CD14-positive monocyte (primary cell): ENCODE measurements around the gene THRAP3. TPM values are rescaled to one million over a fixed set of nuclear protein-coding genes. Genes with fewer than 3 reads are reported as not detected.

Experiments
- DNase-seq, 3 donors: peaks; one replicate each; pipeline ENCODE4 v3.0.0-alpha.2; 2011 to 2022
- H2AFZ ChIP-seq: 2 replicates; pipeline ENCODE4 v1.6.0; 2012; ENCODE audit warnings: mild to moderate bottlenecking, low read depth, low read length, inconsistent platforms; ENCODE audit not compliant: insufficient read depth, poor library complexity, severe bottlenecking
- H3K27ac ChIP-seq, 2 donors: 1 replicate in 1 of 2; 2 replicates in 1 of 2; pipeline ENCODE4 v1.5.1; 2012 to 2013; ENCODE audit warnings: low read length in 2 of 2, control low read depth in 1 of 2, inconsistent platforms in 1 of 2, low read depth in 1 of 2, mild to moderate bottlenecking in 1 of 2
- H3K27me3 ChIP-seq, 2 donors: one replicate each; pipeline versions ENCODE4 v1.6.0 to v1.6.1; 2011 to 2013; ENCODE audit warnings: low read length in 2 of 2; ENCODE audit not compliant: control insufficient read depth in 2 of 2, insufficient read depth in 2 of 2
- H3K36me3 ChIP-seq, 2 donors: replicated peaks in 1 of 2; 1 replicate in 1 of 2; 2 replicates in 1 of 2; pipeline versions ENCODE4 v1.5.1 to v1.6.1; 2012 to 2013; ENCODE audit warnings: low read length in 2 of 2, control low read depth in 1 of 2, inconsistent platforms in 1 of 2, mild to moderate bottlenecking in 1 of 2; ENCODE audit not compliant: insufficient read depth in 2 of 2, control insufficient read depth in 1 of 2
- H3K4me1 ChIP-seq, 2 donors: 1 replicate in 1 of 2; 2 replicates in 1 of 2; pipeline versions ENCODE4 v1.5.1 to v1.6.1; 2012 to 2013; ENCODE audit warnings: low read length in 2 of 2, control low read depth in 1 of 2, inconsistent platforms in 1 of 2, mild to moderate bottlenecking in 1 of 2, moderate library complexity in 1 of 2; ENCODE audit not compliant: insufficient read depth in 2 of 2, control insufficient read depth in 1 of 2
- H3K4me2 ChIP-seq: replicated peaks from 2 replicates; pipeline ENCODE3; 2012; ENCODE audit warnings: low read length, moderate library complexity, mild to moderate bottlenecking; ENCODE audit not compliant: poor library complexity, severe bottlenecking; ENCODE audit errors: extremely low read depth
- H3K4me3 ChIP-seq, 3 experiments: fragments of 200-600 bp in 1 of 3; sonication (generic) in 1 of 3; replicated peaks in 1 of 3; 1 replicate in 2 of 3; 2 replicates in 1 of 3; pipeline ENCODE4 v1.5.1; 2011 to 2013; ENCODE audit warnings: low read length in 3 of 3, mild to moderate bottlenecking in 3 of 3, control low read depth in 2 of 3, low read depth in 2 of 3, inconsistent platforms in 1 of 3, moderate library complexity in 1 of 3
- H3K79me2 ChIP-seq: 2 replicates; pipeline ENCODE4 v1.6.0; 2012; ENCODE audit warnings: mild to moderate bottlenecking, control low read depth, inconsistent platforms, low read length, moderate library complexity; ENCODE audit not compliant: insufficient read depth
- H3K9ac ChIP-seq: 2 replicates; pipeline ENCODE4 v1.6.0; 2017; ENCODE audit warnings: low read length, mild to moderate bottlenecking; ENCODE audit not compliant: insufficient read depth, poor library complexity, severe bottlenecking
- H3K9me3 ChIP-seq, 2 donors: replicated peaks in 1 of 2; 1 replicate in 1 of 2; 2 replicates in 1 of 2; pipeline versions ENCODE4 v1.5.1 to v1.6.1; 2012 to 2013; ENCODE audit warnings: low read length in 2 of 2, control low read depth in 1 of 2; ENCODE audit not compliant: control insufficient read depth in 1 of 2, insufficient read depth in 1 of 2
- H4K20me1 ChIP-seq: 2 replicates; pipeline ENCODE4 v1.6.0; 2012; ENCODE audit warnings: mild to moderate bottlenecking, low read length, control low read depth, moderate library complexity; ENCODE audit not compliant: insufficient read depth
- H3K27ac Mint-ChIP-seq, 7 donors: one replicate each; pipeline ENCODE4 v1.8.0; 2020; ENCODE audit warnings: mild to moderate bottlenecking in 7 of 7, mixed read lengths in 7 of 7, moderate library complexity in 6 of 7, inconsistent platforms in 2 of 7
- H3K27me3 Mint-ChIP-seq, 3 donors: one replicate each; pipeline ENCODE4 v1.8.0; 2021 to 2022; ENCODE audit warnings: low read depth in 3 of 3, mild to moderate bottlenecking in 3 of 3, mixed read lengths in 3 of 3, moderate library complexity in 3 of 3, inconsistent platforms in 1 of 3
- H3K36me3 Mint-ChIP-seq, 2 donors: one replicate each; pipeline ENCODE4 v1.8.0; 2020; ENCODE audit warnings: mixed read lengths in 2 of 2, inconsistent platforms in 1 of 2, mild to moderate bottlenecking in 1 of 2
- H3K4me1 Mint-ChIP-seq: one replicate; pipeline ENCODE4 v1.8.0; 2020; ENCODE audit warnings: mild to moderate bottlenecking, mixed read lengths
- H3K4me3 Mint-ChIP-seq, 2 donors: one replicate each; pipeline ENCODE4 v1.8.0; 2020; ENCODE audit warnings: mild to moderate bottlenecking in 2 of 2, mixed read lengths in 2 of 2, moderate library complexity in 1 of 2
- H3K9me3 Mint-ChIP-seq, 7 donors: one replicate each; pipeline ENCODE4 v1.8.0; 2020 to 2022; ENCODE audit warnings: mixed read lengths in 7 of 7, mild to moderate bottlenecking in 6 of 7, moderate library complexity in 6 of 7, inconsistent platforms in 2 of 7
- WGBS: methylation state at CpG from one replicate; pipeline ENCODE4 v1.1.5; 2013; ENCODE audit warnings: missing lambda C conversion rate; ENCODE audit not compliant: insufficient coverage; 5-methylcytosine and 5-hydroxymethylcytosine counted together
- intact Hi-C, 2 donors: fragments of 100-400 bp; cut with micrococcal nuclease; formaldehyde crosslinking; loops; one replicate each; pipeline versions ENCODE4 v1.15.0 to v1.15.1; 2023
- polyA plus RNA-seq, 3 donors: library from polyadenylated mRNA; depleted of rRNA in 1 of 3; unstranded in 2 of 3; stranded (reverse) in 1 of 3; fragments of 300-500 nt in 2 of 3; fragments of >200 nt in 1 of 3; fragmentation: Illumina TruSeq in 2 of 3; gene quantifications; 1 replicate in 2 of 3; 2 replicates in 1 of 3; pipeline ENCODE4 v1.2.3, GENCODE V29; 2012 to 2021
- TF ChIP-seq, protein P1 (sequence below): fragments of 200-600 bp; IDR thresholded peaks from one replicate; pipeline ENCODE4 v1.8.0; 2022; ENCODE audit warnings: antibody characterized with exemption, mild to moderate bottlenecking

Gene THRAP3
- polyA plus RNA-seq, 3 donors, result 30.1 to 63.4 (median 35.7) TPM

DNA sequence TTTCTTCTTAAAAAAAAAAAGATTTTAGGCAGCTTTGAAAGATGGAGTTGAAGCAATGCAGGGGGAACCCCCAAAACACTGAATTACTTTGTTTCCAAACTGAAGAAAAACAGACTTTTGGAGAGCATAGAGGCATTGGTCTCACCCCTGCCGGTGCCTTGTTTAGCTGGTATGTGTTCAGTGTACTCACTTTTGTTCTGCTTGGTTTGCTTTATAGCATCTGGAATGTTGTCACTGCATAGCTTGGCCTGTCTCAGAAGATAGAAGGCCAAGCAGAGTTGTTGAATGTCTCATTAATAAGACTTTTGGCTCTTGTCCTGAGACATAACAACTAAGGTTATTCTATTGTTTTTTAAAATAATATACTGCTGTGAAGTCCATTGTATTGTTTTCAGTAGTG lies 6.9 kb downstream of the THRAP3 start:
- peaks cover 18% of the 10 kb centered on the region for H3K4me1 Mint-ChIP-seq
- H3K4me3 Mint-ChIP-seq, result no peak overlapping the region
- Histone ChIP-seq H3K9ac (no peak overlapping the region), H3K4me3 (no peak overlapping the region), H3K36me3 (peaks cover 35 to 87% of the 10 kb centered on the region in 2 donors), H3K9me3 (no peaks in the 10 kb centered on the region), H3K4me1 (peaks cover 1 to 18% of the 10 kb centered on the region in 2 donors), H4K20me1 (peaks cover 100% of the 10 kb centered on the region), H3K27me3 (no peaks in the 10 kb centered on the region), H3K27ac (peak overlapping the region in 1 of 2 donors; percentile 53), H3K4me2 (no peak overlapping the region), H3K79me2 (peaks cover 100% of the 10 kb centered on the region), H2AFZ (no peak overlapping the region)
- no peaks in the 10 kb centered on the region for H3K9me3 Mint-ChIP-seq
- no peak for DNase-seq
- TF ChIP-seq, protein P1, sequence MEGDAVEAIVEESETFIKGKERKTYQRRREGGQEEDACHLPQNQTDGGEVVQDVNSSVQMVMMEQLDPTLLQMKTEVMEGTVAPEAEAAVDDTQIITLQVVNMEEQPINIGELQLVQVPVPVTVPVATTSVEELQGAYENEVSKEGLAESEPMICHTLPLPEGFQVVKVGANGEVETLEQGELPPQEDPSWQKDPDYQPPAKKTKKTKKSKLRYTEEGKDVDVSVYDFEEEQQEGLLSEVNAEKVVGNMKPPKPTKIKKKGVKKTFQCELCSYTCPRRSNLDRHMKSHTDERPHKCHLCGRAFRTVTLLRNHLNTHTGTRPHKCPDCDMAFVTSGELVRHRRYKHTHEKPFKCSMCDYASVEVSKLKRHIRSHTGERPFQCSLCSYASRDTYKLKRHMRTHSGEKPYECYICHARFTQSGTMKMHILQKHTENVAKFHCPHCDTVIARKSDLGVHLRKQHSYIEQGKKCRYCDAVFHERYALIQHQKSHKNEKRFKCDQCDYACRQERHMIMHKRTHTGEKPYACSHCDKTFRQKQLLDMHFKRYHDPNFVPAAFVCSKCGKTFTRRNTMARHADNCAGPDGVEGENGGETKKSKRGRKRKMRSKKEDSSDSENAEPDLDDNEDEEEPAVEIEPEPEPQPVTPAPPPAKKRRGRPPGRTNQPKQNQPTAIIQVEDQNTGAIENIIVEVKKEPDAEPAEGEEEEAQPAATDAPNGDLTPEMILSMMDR, result no peak
- WGBS, result 86% methylated on average over 1 of the region's 1 CpG
- intact Hi-C loops, result loop anchor here in 1 of 2 donors (5.0 kb wide), 1 partner anchor 36 kb away; no protein-coding TSS in a partner anchor
- H3K27me3 Mint-ChIP-seq, result no peaks in the 10 kb centered on the region
- peak overlapping the region in 3 of 7 donors; percentile 6 to 30 (median 10) for H3K27ac Mint-ChIP-seq
- H3K36me3 Mint-ChIP-seq, result peaks cover 35 to 69% of the 10 kb centered on the region in 2 donors

DNA sequence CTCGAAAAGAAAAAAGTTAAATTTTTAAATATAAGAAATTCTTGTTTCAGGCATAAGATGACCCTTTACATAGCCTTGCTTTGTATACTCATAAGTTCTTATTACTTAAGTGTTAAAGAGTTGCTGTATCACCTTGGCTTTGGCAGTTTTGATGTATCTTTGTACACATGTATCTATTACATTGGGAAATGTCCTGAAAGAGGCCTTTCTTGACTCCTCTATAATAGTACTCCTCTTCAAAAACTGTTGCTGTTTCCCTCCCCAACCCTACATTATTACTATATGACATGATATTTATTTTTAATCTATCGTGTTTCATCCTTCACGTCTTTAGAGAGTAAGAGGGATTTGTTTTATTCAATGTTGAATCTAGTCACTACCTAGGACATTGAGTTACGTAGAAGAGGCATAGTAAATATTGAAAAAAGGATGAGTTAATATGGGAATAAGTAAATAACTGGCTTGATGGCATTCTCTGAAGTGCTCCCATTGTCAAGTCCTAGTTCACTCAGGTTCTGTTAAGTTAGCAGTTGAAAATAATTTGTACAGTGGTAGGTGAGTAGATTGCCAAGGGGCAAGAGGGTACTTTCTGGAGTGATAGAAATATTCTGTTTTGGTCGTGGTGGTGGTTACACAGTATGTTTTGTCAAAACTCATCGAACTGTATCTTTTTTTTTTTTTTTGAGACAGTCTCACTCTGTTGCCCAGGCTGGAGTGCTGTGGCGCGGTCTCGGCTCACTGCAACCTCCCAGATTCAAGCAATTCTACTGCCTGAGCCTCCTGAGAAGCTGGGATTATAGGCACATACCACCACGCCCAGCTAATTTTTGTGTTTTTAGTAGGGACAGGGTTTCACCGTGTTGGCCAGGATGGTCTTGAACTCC lies 8.2 kb downstream of the THRAP3 start:
- Mint-ChIP-seq H3K4me3 (no peak overlapping the region), H3K36me3 (peaks cover 34 to 70% of the 10 kb centered on the region in 2 donors), H3K27me3 (no peaks in the 10 kb centered on the region), H3K9me3 (no peaks in the 10 kb centered on the region), H3K4me1 (peaks cover 18% of the 10 kb centered on the region), H3K27ac (peak overlapping the region in 2 of 7 donors; percentile 74 to 77)
- no peak overlapping the region for H3K4me3 ChIP-seq
- H3K36me3 ChIP-seq, result peaks cover 35 to 82% of the 10 kb centered on the region in 2 donors
- no peaks in the 10 kb centered on the region for H3K9me3 ChIP-seq
- peaks cover 0 to 12% of the 10 kb centered on the region in 2 donors for H3K4me1 ChIP-seq
- peaks cover 100% of the 10 kb centered on the region for H3K79me2 ChIP-seq
- DNase-seq, result no peak
- no peak overlapping the region for H3K4me2 ChIP-seq
- H2AFZ ChIP-seq, result no peak overlapping the region
- 89% methylated on average over 2 of the region's 11 CpGs for WGBS
- peak overlapping the region in 1 of 2 donors; percentile 53 for H3K27ac ChIP-seq
- H4K20me1 ChIP-seq, result peaks cover 100% of the 10 kb centered on the region
- H3K27me3 ChIP-seq, result no peaks in the 10 kb centered on the region
- intact Hi-C loops, result loop anchor here in 1 of 2 donors (5.0 kb wide), 1 partner anchor 35 kb away; no protein-coding TSS in a partner anchor
- no peak overlapping the region for H3K9ac ChIP-seq
- TF ChIP-seq, protein P1, result no peak
